ENCODE measurements around the gene HSD3B7. TPM values are rescaled to one million over a fixed set of nuclear protein-coding genes. Genes with fewer than 3 reads are reported as not detected.

HSD3B7 gene
- total RNA-seq, 2 donors from 2014 or later, result 2.4 to 4.7 TPM

GRCh38 chr16:31036691-31037090 lies 51.7 kb downstream of the HSD3B7 start:
- H3K27me3 Mint-ChIP-seq (ENCODE audit: low read depth), result no peaks in the 10 kb centered on the region
- H3K9me3 Mint-ChIP-seq, result no peaks in the 10 kb centered on the region
- H3K36me3 Mint-ChIP-seq (ENCODE audit: insufficient read depth in 2 of 2), result peaks cover 3 to 12% of the 10 kb centered on the region in 2 donors
- H3K4me1 Mint-ChIP-seq (ENCODE audit: low read depth), result peaks cover 27% of the 10 kb centered on the region
- no peak overlapping the region for H3K4me3 Mint-ChIP-seq
- H3K27ac Mint-ChIP-seq, result no peak overlapping the region
- DNase-seq (no peak), ATAC-seq (replicated peaks in 1 of 2) (no peak)

Other genes with a start within 250 kb of the HSD3B7 start
- 10 to 100 TPM; 38.0 to 38.5 TPM for gene PHKG2, start 236.8 kb upstream of the HSD3B7 start, total RNA-seq
- 1 to 10 TPM; 3.2 to 4.7 TPM for gene CFAP119, start 223.1 kb upstream of the HSD3B7 start, total RNA-seq
- 10 to 100 TPM; 60.2 to 63.5 TPM for gene RNF40, start 222.9 kb upstream of the HSD3B7 start, total RNA-seq
- gene ZNF629, start 198.0 kb upstream of the HSD3B7 start, total RNA-seq, result 1 to 10 TPM; 3.7 TPM
- 10 to 100 TPM; 21.7 to 23.2 TPM for gene BCL7C, start 91.1 kb upstream of the HSD3B7 start, total RNA-seq
- gene CTF1, start 88.6 kb upstream of the HSD3B7 start, total RNA-seq, result under 1 TPM; 0.25 to 0.72 TPM
- gene FBXL19, start 61.6 kb upstream of the HSD3B7 start, total RNA-seq, result 10 to 100 TPM; 24.9 to 25.7 TPM
- gene ORAI3, start 36.1 kb upstream of the HSD3B7 start, total RNA-seq, result 10 to 100 TPM; 13.6 to 15.6 TPM
- gene SETD1A, start 27.5 kb upstream of the HSD3B7 start, total RNA-seq, result 10 to 100 TPM; 19.1 to 25.5 TPM
- gene STX1B, start 25.4 kb downstream of the HSD3B7 start, total RNA-seq, result 1 to 10 TPM; 2.2 to 6.1 TPM
- gene STX4, start 48.4 kb downstream of the HSD3B7 start, total RNA-seq, result 10 to 100 TPM; 51.8 to 54.7 TPM
- 1 to 10 TPM; 6.9 to 7.8 TPM for gene ZNF668, start 89.0 kb downstream of the HSD3B7 start, total RNA-seq
- 10 to 100 TPM; 23.0 to 24.1 TPM for gene ZNF646, start 89.2 kb downstream of the HSD3B7 start, total RNA-seq
- gene PRSS53, start 103.7 kb downstream of the HSD3B7 start, total RNA-seq, result 1 to 10 TPM; 6.2 to 7.7 TPM
- gene VKORC1, start 109.6 kb downstream of the HSD3B7 start, total RNA-seq, result 10 to 100 TPM; 52.2 to 55.6 TPM
- gene BCKDK, start 123.2 kb downstream of the HSD3B7 start, total RNA-seq, result 10 to 100 TPM; 21.6 to 24.5 TPM
- 10 to 100 TPM; 50.8 to 55.5 TPM for gene KAT8, start 132.5 kb downstream of the HSD3B7 start, total RNA-seq
- not detected for gene PRSS8, start 150.5 kb downstream of the HSD3B7 start, total RNA-seq
- gene PRSS36, start 164.9 kb downstream of the HSD3B7 start, total RNA-seq, result under 1 TPM; 0.19 TPM
- 100 to 1,000 TPM; 411 to 528 TPM for gene FUS, start 194.9 kb downstream of the HSD3B7 start, total RNA-seq
- gene PYCARD, start 217.6 kb downstream of the HSD3B7 start, total RNA-seq, result 10 to 100 TPM in 1 of 2 donors, 1 to 10 TPM in 1; 7.4 to 13.6 TPM
- gene TRIM72, start 228.9 kb downstream of the HSD3B7 start, total RNA-seq, result under 1 TPM in 1 of 2 donors, not detected in 1; 0.05 TPM
- not detected for gene PYDC1, start 231.9 kb downstream of the HSD3B7 start, total RNA-seq

Measured in activated T-cell treated with anti-CD3 and anti-CD28 coated beads, Interleukin-2, amount 50 U/mL, for 72 hours (primary cell).